Heart right ventricle (tissue), 16 donors: ENCODE data around the gene SLFN12L. TPM values are rescaled to one million over a fixed set of nuclear protein-coding genes. Genes with fewer than 3 reads are reported as not detected.
"Not testable (repeated sequence)": the region's sequence is repeated elsewhere in the genome, so short reads cannot be mapped to it uniquely, and the experiment has no call there.

Experiments
- ATAC-seq, 8 donors: fragments of 200-7000 bp; cut with Tn5 transposase; one replicate each; pipeline ENCODE4 v1.9.1; 2020; ENCODE audit warnings: mild to moderate bottlenecking in 8 of 8, moderate library complexity in 8 of 8, moderate number of reproducible peaks in 1 of 8
- DNase-seq, 2 donors: peaks; one replicate each; pipeline ENCODE4 v3.0.0-alpha.2; 2020
- H3K27ac ChIP-seq, 10 donors: fragments of 200-600 bp; sonication (generic) in 2 of 10; one replicate each; pipeline versions ENCODE4 v1.5.0 to v1.8.0; 2020 to 2022; ENCODE audit warnings: mild to moderate bottlenecking in 3 of 10
- H3K27me3 ChIP-seq, 7 donors: fragments of 200-600 bp; one replicate each; pipeline ENCODE4 v1.8.0; 2021 to 2022; ENCODE audit warnings: mild to moderate bottlenecking in 2 of 7
- H3K36me3 ChIP-seq, 9 donors: fragments of 200-600 bp; sonication (generic) in 1 of 9; one replicate each; pipeline versions ENCODE4 v1.5.0 to v1.8.0; 2020 to 2022; ENCODE audit warnings: mild to moderate bottlenecking in 2 of 9
- H3K4me1 ChIP-seq, 9 donors: fragments of 200-600 bp; sonication (generic) in 1 of 9; one replicate each; pipeline versions ENCODE4 v1.5.0 to v1.8.0; 2020 to 2022; ENCODE audit warnings: mild to moderate bottlenecking in 4 of 9
- H3K4me3 ChIP-seq, 10 donors: fragments of 200-600 bp; sonication (generic) in 2 of 10; one replicate each; pipeline versions ENCODE4 v1.5.0 to v1.8.0; 2020 to 2022; ENCODE audit warnings: mild to moderate bottlenecking in 7 of 10, moderate library complexity in 2 of 10
- H3K9me3 ChIP-seq, 11 donors: fragments of 200-600 bp in 10 of 11; sonication (generic) in 2 of 11; one replicate each; pipeline versions ENCODE4 v1.5.0 to v1.8.0; 2013 to 2022; ENCODE audit warnings: mild to moderate bottlenecking in 2 of 11, control low read depth in 1 of 11, moderate library complexity in 1 of 11
- CTCF ChIP-seq, 9 donors: fragments of 200-600 bp; sonication (generic) in 2 of 9; IDR thresholded peaks; one replicate each; pipeline versions ENCODE4 v1.5.0 to v1.8.0; 2021 to 2022; ENCODE audit warnings: antibody characterized with exemption in 9 of 9, mild to moderate bottlenecking in 5 of 9, moderate library complexity in 1 of 9
- WGBS, 2 donors: extraction: QIAGEN DNeasy Blood & Tissue Kit; methylation state at CpG; one replicate each; pipeline ENCODE4 v1.1.7; 2013; ENCODE audit warnings: inconsistent platforms in 1 of 2; 5-methylcytosine and 5-hydroxymethylcytosine counted together
- intact Hi-C, 10 donors: fragments of 100-400 bp; cut with DNase I; formaldehyde crosslinking; loops; one replicate each; pipeline versions ENCODE4 v1.11.1 to v1.14.2; 2022
- polyA plus RNA-seq, 2 donors: library from polyadenylated mRNA; stranded (reverse); fragments of 200-250 nt; gene quantifications; one replicate each; pipeline ENCODE4 v1.2.3, GENCODE V29; 2013
- total RNA-seq, 10 donors: library from RNA; stranded (reverse); fragmentation: NEBNext Ultra II Directional in 3 of 10; extraction: Animal tissue kit (Norgen Biotek cat#: 25700) in 3 of 10; gene quantifications; one replicate each; pipeline versions ENCODE4 v1.2.1 to v1.2.4, GENCODE V29; 2021 to 2023
- donor health status: Arrhythmogenic right ventricular cardiomyopathy.
- donor health status: ischemic (EF 13 %, LVEDD 7.1; RV severe dilation, severe dysfunction).
- donor health status: healthy with polysubstance abuse.
- donor health status: DM: no; HTN: yes; CAD: no.
- donor health status: DM: no; HTN: no; CAD: no.
- donor health status: ischemic (EF 25% LVEDD 6.9; RV normal size, moderate dysfunction).
- donor health status: ischemic (EF 25% LVEDD 5.7; RV mildly dilated, moderate dysfunction).
- donor health status: healthy.
- donor health status: DM: yes; HTN: yes; CAD: no.
- donor health status: Ischemic cardiomyopathy.
- donor health status: ischemic (EF 35%, LVEDD 5.7; RV mildly dilated, moderate dysfunction).
- donor health status: nonischemic (EF 11% LVEDD 7.7; RV severe dilation, severe dysfunction).
- donor health status: DM: yes; HTN: yes; CAD: no.
- donor health status: PGD.
- donor health status: ischemic (EF 29% LVEDD 5.4; RV normal size, mild dysfunction).
- donor health status: nonischemic (EF 23%, LVEDD 6.1; RV moderate dilation, normal function).

SLFN12L gene
- total and polyA plus RNA-seq, 12 donors = 0.06 to 4.5 (median 0.68) TPM

- no peaks in the 10 kb centered on the region for H3K9me3 ChIP-seq
- TF ChIP-seq CTCF (IDR thresholded peaks at IDR 0.05) = no peak
- no peaks in the 10 kb centered on the region for H3K36me3 ChIP-seq
- WGBS, 2 donors = 39 to 49% methylated on average over 5 of the region's 5 CpGs
- no peaks in the 10 kb centered on the region for H3K27me3 ChIP-seq
- intact Hi-C loops = loop anchor here in 9 of 10 donors (1.0 to 10.0 kb wide), 11 partner anchors 105 to 1097 kb away; partner anchors contain the start of genes SLFN11 (in 2 of the 9), SLFN12 (in 1 of the 9) and SLFN5 (in 1 of the 9)
- DNase-seq (no peak), ATAC-seq (peak in 2 of 8 donors; percentile 13 to 23)
- peak overlapping the region in 5 of 10 donors; percentile 5 to 28 (median 18) for H3K4me3 ChIP-seq
- H3K27ac ChIP-seq = peak overlapping the region in 4 of 10 donors; percentile 30 to 88 (median 74)
- peaks cover 3 to 68% (median 39%) of the 10 kb centered on the region in 9 donors for H3K4me1 ChIP-seq
Observed at GRCh38 chr17:35539659-35540026, 2.2 kb upstream of the SLFN12L start.

- Histone ChIP-seq H3K27me3 (no peaks in the 10 kb centered on the region), H3K9me3 (no peaks in the 10 kb centered on the region), H3K4me1 (peaks cover 3 to 49% (median 39%) of the 10 kb centered on the region in 9 donors), H3K36me3 (no peaks in the 10 kb centered on the region), H3K27ac (peak overlapping the region in 9 of 10 donors; percentile 57 to 88 (median 66)), H3K4me3 (peak overlapping the region in 4 of 10 donors; percentile 5 to 44 (median 6))
- no peak for TF ChIP-seq CTCF (IDR thresholded peaks at IDR 0.05)
- ATAC-seq (peak in 1 of 8 donors; percentile 38), DNase-seq (no peak)
- intact Hi-C loops = loop anchor here in 8 of 10 donors (5.0 to 10.0 kb wide), 7 partner anchors 102 to 1094 kb away; partner anchors contain the start of genes SLFN11 (in 2 of the 8) and SLFN12 (in 1 of the 8)
- WGBS, 2 donors = 79 to 86% methylated on average over 13 of the region's 13 CpGs
Observed at GRCh38 chr17:35536664-35537171, 760 bp downstream of the SLFN12L start.

- H3K27me3 ChIP-seq = not testable (repeated sequence)
Observed at GRCh38 chr17:35535406-35535805, 2.1 kb downstream of the SLFN12L start.

GRCh38 chr17:35534576-35535093 is 2.8 kb downstream of the SLFN12L start:
- ATAC-seq (no peak), DNase-seq (no peak)
- Histone ChIP-seq H3K9me3 (no peaks in the 10 kb centered on the region), H3K4me3 (peak overlapping the region in 1 of 10 donors; percentile 44), H3K4me1 (peaks cover 0 to 38% (median 30%) of the 10 kb centered on the region in 9 donors), H3K27ac (peak overlapping the region in 1 of 10 donors; percentile 88), H3K27me3 (no peaks in the 10 kb centered on the region), H3K36me3 (no peaks in the 10 kb centered on the region)
- intact Hi-C loops = loop anchor here in 9 of 10 donors (5.0 to 10.0 kb wide), 10 partner anchors 87 to 1112 kb away; partner anchors contain the start of genes SLFN11 (in 2 of the 9), SLFN12 (in 1 of the 9), SLFN13 (in 1 of the 9) and SLFN5 (in 1 of the 9)
- no peak for TF ChIP-seq CTCF (IDR thresholded peaks at IDR 0.05)
- 82 to 83% methylated on average over 3 of the region's 3 CpGs for WGBS, 2 donors

More at GRCh38 chr17:35535406-35535805, 2.1 kb downstream of the SLFN12L start:
- not testable (repeated sequence) for H3K9me3 ChIP-seq, DNase-seq, H3K36me3 ChIP-seq, ATAC-seq
- intact Hi-C loops = loop anchor here in 8 of 10 donors (5.0 to 10.0 kb wide), 7 partner anchors 101 to 1093 kb away; partner anchors contain the start of genes SLFN11 (in 2 of the 8) and SLFN12 (in 1 of the 8)
- WGBS, 2 donors = 95% methylated on average over 9 of the region's 9 CpGs
- Histone ChIP-seq H3K27ac (peak overlapping the region in 1 of 10 donors; percentile 88), H3K4me1 (peaks cover 0 to 46% (median 38%) of the 10 kb centered on the region in 9 donors), H3K4me3 (peak overlapping the region in 1 of 10 donors; percentile 44)
